Islet of Langerhans (tissue), 1 donor: Measurements from ENCODE around the gene FPGT.
"Not testable (repeated sequence)": the region's sequence is repeated elsewhere in the genome, so short reads cannot be mapped to it uniquely, and the experiment has no call there.

Experiments used
- FAIRE-seq: peaks from one replicate; lab custom pipeline; 2011; peaks lifted over from hg19 to GRCh38; lab: Jason Lieb, UNC

FPGT gene

GRCh38 chr1:74197657-74198552, at the start of gene FPGT, which contains the start of gene LRRIQ3:
TSS of gene FPGT (plus strand) at chr1:74198242. CDS start at chr1:74198279, 37 bp downstream.
TSS of gene LRRIQ3 (minus strand) at chr1:74198176. CDS start at chr1:74183684, 14,492 bp downstream.
- peak; percentile 60 for FAIRE-seq

- FAIRE-seq, result no peak
These were observed 38.0 kb upstream of the FPGT start for GRCh38 chr1:74160046-74160445.

GRCh38 chr1:74161497-74161896, 36.5 kb upstream of the FPGT start:
- FAIRE-seq, result no peak

- no peak for FAIRE-seq
These were observed 35.7 kb upstream of the FPGT start for GRCh38 chr1:74162333-74162732.

GRCh38 chr1:74174423-74174822, 23.6 kb upstream of the FPGT start:
- FAIRE-seq, result not testable (repeated sequence)

- FAIRE-seq, result no peak
These were observed 17.6 kb upstream of the FPGT start for GRCh38 chr1:74180490-74180889.

- FAIRE-seq, result peak; percentile 78
These were observed 4.1 kb upstream of the FPGT start for GRCh38 chr1:74193908-74194307.

GRCh38 chr1:74195339-74195738, 2.7 kb upstream of the FPGT start:
- FAIRE-seq, result no peak

GRCh38 chr1:74197255-74197654, 787 bp upstream of the FPGT start:
- peak; percentile 9 for FAIRE-seq

GRCh38 chr1:74199504-74199903, 1.5 kb downstream of the FPGT start:
- FAIRE-seq, result no peak

- FAIRE-seq, result no peak
These were observed 7.2 kb downstream of the FPGT start for GRCh38 chr1:74205266-74205665.

GRCh38 chr1:74215229-74215628, 17.2 kb downstream of the FPGT start:
- FAIRE-seq, result no peak

- no peak for FAIRE-seq
These were observed 24.7 kb downstream of the FPGT start for GRCh38 chr1:74222701-74223100.

- FAIRE-seq, result no peak
These were observed 25.4 kb downstream of the FPGT start for GRCh38 chr1:74223453-74223852.

- FAIRE-seq, result no peak
These were observed 37.1 kb downstream of the FPGT start, which contains the start of gene TNNI3K for GRCh38 chr1:74235153-74235552. TSS of gene TNNI3K (plus strand) at chr1:74235387. CDS start at chr1:74235452, 65 bp downstream.

GRCh38 chr1:74236440-74236839, 38.4 kb downstream of the FPGT start:
- no peak for FAIRE-seq

- FAIRE-seq, result peak; percentile 9
These were observed 39.0 kb downstream of the FPGT start for GRCh38 chr1:74237035-74237434.

- no peak for FAIRE-seq
These were observed 39.7 kb downstream of the FPGT start for GRCh38 chr1:74237787-74238186.

- FAIRE-seq, result no peak
These were observed 47.2 kb downstream of the FPGT start for GRCh38 chr1:74245168-74245772.

GRCh38 chr1:74246315-74246714, 48.3 kb downstream of the FPGT start:
- FAIRE-seq, result no peak

GRCh38 chr1:74247881-74248528, 50.0 kb downstream of the FPGT start:
- FAIRE-seq, result no peak

- not testable (repeated sequence) for FAIRE-seq
These were observed 55.3 kb downstream of the FPGT start for GRCh38 chr1:74253243-74253824.
